ENCODE measurements around the gene INO80. TPM values are rescaled to one million over a fixed set of nuclear protein-coding genes. Genes with fewer than 3 reads are reported as not detected.

The INO80 gene
- total RNA-seq, 2 donors from 2014 or later = 23.0 to 51.2 TPM

GRCh38 chr15:41051139-41051538 lies 64.9 kb downstream of the INO80 start:
- intact Hi-C loops (cut with DNase I) = no loop called here
- TF ChIP-seq POLR2A (IDR thresholded peaks at IDR 0.05) = no peak
- TF ChIP-seq POLR2AphosphoS5 (IDR thresholded peaks at IDR 0.05) = no peak
- TF ChIP-seq, protein P1, sequence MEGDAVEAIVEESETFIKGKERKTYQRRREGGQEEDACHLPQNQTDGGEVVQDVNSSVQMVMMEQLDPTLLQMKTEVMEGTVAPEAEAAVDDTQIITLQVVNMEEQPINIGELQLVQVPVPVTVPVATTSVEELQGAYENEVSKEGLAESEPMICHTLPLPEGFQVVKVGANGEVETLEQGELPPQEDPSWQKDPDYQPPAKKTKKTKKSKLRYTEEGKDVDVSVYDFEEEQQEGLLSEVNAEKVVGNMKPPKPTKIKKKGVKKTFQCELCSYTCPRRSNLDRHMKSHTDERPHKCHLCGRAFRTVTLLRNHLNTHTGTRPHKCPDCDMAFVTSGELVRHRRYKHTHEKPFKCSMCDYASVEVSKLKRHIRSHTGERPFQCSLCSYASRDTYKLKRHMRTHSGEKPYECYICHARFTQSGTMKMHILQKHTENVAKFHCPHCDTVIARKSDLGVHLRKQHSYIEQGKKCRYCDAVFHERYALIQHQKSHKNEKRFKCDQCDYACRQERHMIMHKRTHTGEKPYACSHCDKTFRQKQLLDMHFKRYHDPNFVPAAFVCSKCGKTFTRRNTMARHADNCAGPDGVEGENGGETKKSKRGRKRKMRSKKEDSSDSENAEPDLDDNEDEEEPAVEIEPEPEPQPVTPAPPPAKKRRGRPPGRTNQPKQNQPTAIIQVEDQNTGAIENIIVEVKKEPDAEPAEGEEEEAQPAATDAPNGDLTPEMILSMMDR (IDR thresholded peaks at IDR 0.05) = no peak
- WGBS = 94% methylated on average over 2 of the region's 2 CpGs

DNA sequence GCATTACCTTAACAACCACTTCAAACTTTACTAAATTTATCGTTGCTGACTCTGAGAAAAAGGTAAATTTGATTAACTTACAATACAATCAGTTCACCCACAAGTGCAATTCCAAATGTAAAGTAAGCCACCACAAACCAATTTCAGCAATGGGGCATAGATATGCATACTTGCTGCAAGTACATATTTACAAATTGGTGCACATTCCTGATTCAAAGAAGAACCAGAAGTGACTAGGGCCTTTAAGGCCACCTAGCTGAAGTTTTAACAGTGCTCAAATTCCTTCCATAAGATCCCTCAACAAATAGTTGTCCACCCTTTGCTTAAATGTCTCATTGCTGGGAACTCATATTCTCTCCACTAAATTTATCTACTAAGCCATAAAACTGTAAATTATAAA lies 67.2 kb downstream of the INO80 start:
- Histone ChIP-seq H3K36me3 (peaks cover 0 to 10% of the 10 kb centered on the region in 2 donors), H3K27me3 (replicated peaks; ENCODE audit: insufficient read depth) (no peaks in the 10 kb centered on the region), H3K4me3 (no peak overlapping the region), H3K4me1 (replicated peaks) (no peaks in the 10 kb centered on the region), H3K27ac (no peak overlapping the region), H3K9me3 (no peaks in the 10 kb centered on the region)
- WGBS = 59% methylated on average over 1 of the region's 1 CpG
- intact Hi-C loops (cut with DNase I) = no loop called here
- TF ChIP-seq POLR2AphosphoS5 (IDR thresholded peaks at IDR 0.05) (no peak), POLR2A (IDR thresholded peaks at IDR 0.05) (no peak)
- TF ChIP-seq, protein P1 (IDR thresholded peaks at IDR 0.05) = no peak
- no peak for DNase-seq (ENCODE audit: low spot score)

More at GRCh38 chr15:41051139-41051538, 64.9 kb downstream of the INO80 start:
- no peaks in the 10 kb centered on the region for H3K9me3 ChIP-seq
- DNase-seq (ENCODE audit: low spot score) = no peak
- no peak overlapping the region for H3K4me3 ChIP-seq
- no peak overlapping the region for H3K27ac ChIP-seq
- peaks cover 0 to 10% of the 10 kb centered on the region in 2 donors for H3K36me3 ChIP-seq
- no peaks in the 10 kb centered on the region for H3K27me3 ChIP-seq (replicated peaks; ENCODE audit: insufficient read depth)
- H3K4me1 ChIP-seq (replicated peaks) = no peaks in the 10 kb centered on the region

- DNase-seq (ENCODE audit: low spot score) = no peak
- Histone ChIP-seq H3K4me3 (no peak overlapping the region), H3K36me3 (peaks cover 0 to 10% of the 10 kb centered on the region in 2 donors), H3K9me3 (no peaks in the 10 kb centered on the region), H3K27ac (no peak overlapping the region), H3K27me3 (replicated peaks; ENCODE audit: insufficient read depth) (no peaks in the 10 kb centered on the region), H3K4me1 (replicated peaks) (no peaks in the 10 kb centered on the region)
- intact Hi-C loops (cut with DNase I) = no loop called here
- TF ChIP-seq, protein P1 (IDR thresholded peaks at IDR 0.05) = no peak
- TF ChIP-seq POLR2A (IDR thresholded peaks at IDR 0.05) (no peak), POLR2AphosphoS5 (IDR thresholded peaks at IDR 0.05) (no peak)
These were observed 67.7 kb downstream of the INO80 start for GRCh38 chr15:41048397-41048796.

DNA sequence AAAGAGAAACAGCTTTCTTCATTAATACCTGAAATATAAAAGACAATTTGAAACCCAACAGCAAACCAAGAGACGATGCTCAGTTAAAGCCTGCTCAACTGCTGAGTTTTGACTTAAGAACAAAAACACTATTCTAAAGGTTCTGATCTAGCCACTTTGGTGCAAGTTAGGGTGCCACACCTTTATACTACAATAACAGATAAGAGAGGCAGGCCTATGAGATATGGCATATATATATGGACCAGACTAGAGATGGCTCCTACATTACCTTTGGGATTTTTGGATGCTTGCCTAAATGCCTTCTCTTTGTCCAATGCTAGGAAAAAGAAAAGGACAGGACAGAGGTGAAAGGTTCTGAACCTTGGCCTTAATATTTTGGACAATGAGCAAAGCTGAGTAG lies 68.6 kb downstream of the INO80 start:
- Histone ChIP-seq H3K27ac (no peak overlapping the region), H3K4me3 (no peak overlapping the region), H3K9me3 (no peaks in the 10 kb centered on the region), H3K27me3 (replicated peaks; ENCODE audit: insufficient read depth) (no peaks in the 10 kb centered on the region), H3K36me3 (peaks cover 0 to 10% of the 10 kb centered on the region in 2 donors), H3K4me1 (replicated peaks) (no peaks in the 10 kb centered on the region)
- TF ChIP-seq, protein P1 (IDR thresholded peaks at IDR 0.05) = no peak
- DNase-seq (ENCODE audit: low spot score) = no peak
- WGBS = 97% methylated on average over 1 of the region's 1 CpG
- intact Hi-C loops (cut with DNase I) = no loop called here

DNA sequence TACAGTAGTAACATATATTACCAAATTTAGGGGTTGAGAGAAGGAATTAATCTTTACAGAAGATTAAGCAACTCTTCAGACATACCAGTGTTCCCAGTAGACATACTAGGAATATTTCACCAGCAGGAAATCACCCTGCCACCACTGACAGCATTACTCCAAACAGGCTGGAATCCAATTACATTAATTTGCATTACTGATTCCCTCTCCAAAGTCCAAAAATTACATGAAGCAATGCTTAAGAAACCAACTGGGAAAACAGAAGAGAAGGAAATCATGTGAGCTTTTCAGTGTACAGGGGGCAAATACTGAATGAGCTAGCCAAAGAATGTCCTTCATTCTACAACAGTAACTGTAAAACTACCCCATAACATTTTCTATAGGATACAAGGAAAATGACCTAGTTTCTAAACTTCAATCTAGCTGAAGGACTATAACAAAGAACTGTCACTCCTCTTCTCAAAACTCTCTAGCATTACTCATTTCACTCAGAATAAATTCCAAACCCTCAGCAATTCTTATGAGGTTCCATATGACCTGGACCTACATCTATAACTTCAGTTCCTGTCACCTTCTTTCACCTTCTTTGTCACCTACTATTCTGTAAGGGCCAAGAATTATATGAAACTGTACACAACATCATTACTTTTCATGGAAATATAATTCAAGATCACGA lies 72.7 kb downstream of the INO80 start:
- 90% methylated on average over 1 of the region's 1 CpG for WGBS
- DNase-seq (ENCODE audit: low spot score) = no peak
- Histone ChIP-seq H3K4me1 (replicated peaks) (no peaks in the 10 kb centered on the region), H3K27ac (no peak overlapping the region), H3K27me3 (replicated peaks; ENCODE audit: insufficient read depth) (no peaks in the 10 kb centered on the region), H3K4me3 (no peak overlapping the region), H3K36me3 (no peaks in the 10 kb centered on the region), H3K9me3 (no peaks in the 10 kb centered on the region)
- intact Hi-C loops (cut with DNase I) = no loop called here
- TF ChIP-seq, protein P1 (IDR thresholded peaks at IDR 0.05) = no peak
- TF ChIP-seq POLR2A (IDR thresholded peaks at IDR 0.05) (no peak), POLR2AphosphoS5 (IDR thresholded peaks at IDR 0.05) (no peak)

Data from prostate gland (tissue), 2 donors.